Measurements from ENCODE around the gene ASCL5.

DNA sequence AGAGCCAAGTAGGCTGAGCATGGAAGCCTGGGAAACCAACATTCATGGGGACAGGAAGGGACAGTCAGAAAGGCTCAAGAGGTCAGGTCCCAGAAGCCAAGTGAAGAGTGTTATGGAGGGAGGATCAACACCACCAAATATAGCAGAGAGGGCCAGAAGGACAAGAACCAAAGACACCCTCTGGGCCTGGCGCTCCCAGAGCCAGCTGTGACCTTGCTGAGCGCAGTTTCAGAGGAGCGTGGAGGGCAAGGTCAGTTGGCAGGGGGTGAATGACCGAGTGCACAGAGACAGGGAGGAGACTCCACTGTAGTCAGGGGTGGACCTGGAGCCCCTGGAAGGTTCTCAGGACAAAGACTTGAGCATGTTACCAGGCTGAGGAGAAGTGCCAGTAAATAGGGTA, 4.4 kb upstream of the ASCL5 start:
- TF ChIP-seq, protein P1, sequence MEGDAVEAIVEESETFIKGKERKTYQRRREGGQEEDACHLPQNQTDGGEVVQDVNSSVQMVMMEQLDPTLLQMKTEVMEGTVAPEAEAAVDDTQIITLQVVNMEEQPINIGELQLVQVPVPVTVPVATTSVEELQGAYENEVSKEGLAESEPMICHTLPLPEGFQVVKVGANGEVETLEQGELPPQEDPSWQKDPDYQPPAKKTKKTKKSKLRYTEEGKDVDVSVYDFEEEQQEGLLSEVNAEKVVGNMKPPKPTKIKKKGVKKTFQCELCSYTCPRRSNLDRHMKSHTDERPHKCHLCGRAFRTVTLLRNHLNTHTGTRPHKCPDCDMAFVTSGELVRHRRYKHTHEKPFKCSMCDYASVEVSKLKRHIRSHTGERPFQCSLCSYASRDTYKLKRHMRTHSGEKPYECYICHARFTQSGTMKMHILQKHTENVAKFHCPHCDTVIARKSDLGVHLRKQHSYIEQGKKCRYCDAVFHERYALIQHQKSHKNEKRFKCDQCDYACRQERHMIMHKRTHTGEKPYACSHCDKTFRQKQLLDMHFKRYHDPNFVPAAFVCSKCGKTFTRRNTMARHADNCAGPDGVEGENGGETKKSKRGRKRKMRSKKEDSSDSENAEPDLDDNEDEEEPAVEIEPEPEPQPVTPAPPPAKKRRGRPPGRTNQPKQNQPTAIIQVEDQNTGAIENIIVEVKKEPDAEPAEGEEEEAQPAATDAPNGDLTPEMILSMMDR (IDR thresholded peaks at IDR 0.05; ENCODE audit: low read length), result no peak
- TF ChIP-seq EZH2 (optimal IDR thresholded peaks at IDR 0.05; ENCODE audit: low read depth, low read length), result no peak
